SIG-M5 (cell line): ENCODE results near the gene NFIA.

ENCODE experiments used
- DNase-seq: peaks from one replicate; lab custom pipeline; 2025; lab: John Stamatoyannopoulos, UW

NFIA gene

DNA sequence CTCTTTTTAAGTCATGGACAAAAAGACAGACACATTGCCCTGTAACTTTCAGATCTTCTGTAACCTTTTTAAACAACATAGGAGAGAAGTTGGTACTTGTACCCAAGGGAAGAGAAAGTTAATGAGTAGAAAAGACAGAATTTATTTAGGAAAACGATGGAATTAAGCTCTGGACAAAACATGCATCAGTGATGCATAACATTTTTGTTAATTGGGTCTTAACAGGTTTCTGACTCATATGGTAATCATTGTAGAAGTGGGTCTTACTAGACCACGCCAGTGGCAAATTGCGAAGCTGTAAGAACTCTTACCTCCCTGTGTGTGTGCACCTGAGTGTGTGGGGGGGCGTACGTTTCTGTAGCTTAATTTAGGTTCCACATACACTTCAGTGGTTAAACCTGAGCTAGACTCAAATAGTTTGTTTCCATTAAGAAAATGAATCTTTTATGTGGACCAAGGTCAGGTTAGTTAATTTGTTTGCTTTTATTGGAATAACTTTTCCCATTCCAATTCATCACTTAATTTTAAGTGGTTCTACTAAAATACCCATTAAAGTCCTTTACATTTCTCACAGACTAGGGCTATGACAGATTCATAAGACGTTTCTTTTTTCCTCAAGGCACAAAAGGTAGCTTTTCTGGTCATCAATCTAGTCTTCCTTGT lies 48.1 kb downstream of the NFIA start:
- no peak for DNase-seq

GRCh38 chr1:61131248-61131647 lies 48.9 kb downstream of the NFIA start:
- no peak for DNase-seq

DNA sequence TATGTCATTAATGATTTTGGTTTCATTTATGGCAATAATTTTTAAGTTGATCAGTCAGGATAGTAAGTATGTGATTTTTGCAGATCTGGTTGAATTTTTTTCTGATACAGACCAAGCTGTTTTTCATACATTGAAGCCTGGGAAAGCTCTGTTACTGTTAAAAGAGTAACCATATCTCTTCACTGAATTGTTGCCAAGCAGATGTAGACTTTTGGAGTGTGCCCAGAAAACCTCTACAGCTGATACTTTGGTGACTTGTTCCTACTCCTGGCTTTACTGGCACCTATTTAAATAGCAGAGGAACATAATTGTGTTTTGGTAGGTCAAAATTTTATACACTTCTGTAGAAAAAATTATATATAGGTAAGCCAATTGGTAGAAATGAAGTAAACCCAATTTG lies 49.4 kb downstream of the NFIA start:
- no peak for DNase-seq

DNA sequence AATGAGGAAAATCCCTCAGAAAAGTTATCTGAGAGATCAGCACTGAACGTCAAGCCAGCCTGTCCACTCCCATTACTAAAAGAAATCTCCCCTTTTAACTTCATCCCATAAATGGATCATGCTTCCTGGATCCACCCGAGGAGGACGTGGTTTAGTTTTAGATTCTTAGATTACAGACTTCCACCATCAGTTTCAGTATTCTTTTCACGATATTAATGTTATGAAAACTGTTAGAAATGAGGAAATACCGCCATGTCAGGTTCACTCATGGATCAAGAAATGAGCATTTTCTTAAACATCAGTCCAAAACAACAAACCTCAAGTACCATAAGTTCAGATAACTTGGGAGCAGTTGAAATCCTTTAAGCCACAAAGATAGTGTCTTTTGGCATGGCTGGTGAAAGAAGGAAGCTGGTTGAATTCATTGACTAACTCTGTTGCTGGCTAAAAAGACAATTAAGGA lies 49.8 kb downstream of the NFIA start:
- no peak for DNase-seq

DNA sequence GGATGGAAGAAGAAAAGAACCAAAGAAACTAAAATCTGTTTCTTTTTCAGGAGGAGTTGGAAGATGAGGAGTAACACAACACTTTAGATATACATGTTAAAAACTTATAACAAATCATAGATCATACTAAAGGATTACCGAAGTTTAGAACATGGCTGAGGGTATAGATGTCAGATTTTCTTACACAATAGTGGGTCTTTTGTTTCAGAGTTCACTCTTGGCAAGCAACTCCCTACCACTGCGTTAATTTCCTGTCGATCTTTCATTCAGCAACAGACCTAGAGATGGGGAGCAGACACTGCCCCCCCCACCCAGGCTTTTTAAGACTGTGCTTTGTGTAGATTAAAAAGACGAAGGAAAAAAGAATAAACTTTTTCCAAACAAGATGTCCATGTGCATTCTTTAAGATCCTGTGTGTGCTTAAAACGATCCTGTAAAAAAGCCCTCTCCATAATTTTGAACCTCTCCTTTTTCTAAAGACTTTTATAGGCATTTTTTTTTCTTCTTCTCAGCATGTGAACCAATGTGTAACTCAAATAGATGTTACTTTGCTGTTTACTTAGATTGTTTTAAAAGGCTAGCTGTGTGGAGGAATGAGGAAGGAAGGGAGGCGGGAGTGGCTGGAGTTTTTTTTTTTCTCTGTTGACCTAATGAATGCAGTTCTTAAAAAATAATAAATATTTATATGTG lies 50.4 kb downstream of the NFIA start:
- no peak for DNase-seq

GRCh38 chr1:61133335-61134019 lies 51.1 kb downstream of the NFIA start:
- DNase-seq: no peak

- no peak for DNase-seq
Measured at GRCh38 chr1:61135291-61135690, 52.9 kb downstream of the NFIA start.

GRCh38 chr1:61138305-61138704 lies 55.9 kb downstream of the NFIA start:
- no peak for DNase-seq

- peak; percentile 21 for DNase-seq
Measured at GRCh38 chr1:61138921-61139774, 56.8 kb downstream of the NFIA start.

DNA sequence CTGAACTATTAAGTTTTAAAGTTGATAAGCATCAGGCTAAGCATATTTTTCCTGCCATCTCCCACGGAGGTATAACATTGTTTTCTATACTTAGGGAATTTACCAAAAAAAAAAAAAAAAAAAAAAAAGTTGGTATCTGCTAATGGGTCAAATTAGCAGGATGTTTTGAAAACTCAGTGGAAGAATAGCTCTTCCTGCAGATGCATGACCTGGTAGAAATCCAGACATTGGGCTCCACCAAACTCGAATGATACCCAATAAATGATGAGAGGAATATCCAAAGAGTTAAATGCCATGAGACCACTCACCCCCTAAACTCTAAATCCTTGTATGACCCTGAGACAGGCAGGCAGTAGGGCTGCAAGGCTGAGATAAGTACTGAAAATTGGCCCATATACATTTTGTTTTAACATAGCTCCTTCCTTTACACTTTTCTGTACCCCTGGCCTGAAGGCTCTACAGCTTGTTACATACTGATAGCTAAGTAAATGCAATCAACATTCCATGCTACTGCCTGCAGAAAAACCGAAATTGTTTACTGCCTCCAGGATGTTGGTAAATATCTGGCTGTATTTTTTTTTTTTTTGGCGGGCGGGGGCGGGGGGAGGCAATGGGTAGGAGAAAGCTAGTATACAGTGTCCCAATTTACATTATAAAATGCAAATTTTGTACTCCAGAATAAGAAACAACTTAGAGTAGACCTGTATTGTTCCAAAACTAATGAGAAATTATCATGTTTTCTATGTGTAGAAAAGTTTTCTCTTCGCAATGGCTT lies 57.6 kb downstream of the NFIA start:
- no peak for DNase-seq

GRCh38 chr1:61140778-61141177 lies 58.4 kb downstream of the NFIA start:
- DNase-seq: no peak

GRCh38 chr1:61141288-61142042 lies 59.1 kb downstream of the NFIA start:
- DNase-seq: no peak

DNA sequence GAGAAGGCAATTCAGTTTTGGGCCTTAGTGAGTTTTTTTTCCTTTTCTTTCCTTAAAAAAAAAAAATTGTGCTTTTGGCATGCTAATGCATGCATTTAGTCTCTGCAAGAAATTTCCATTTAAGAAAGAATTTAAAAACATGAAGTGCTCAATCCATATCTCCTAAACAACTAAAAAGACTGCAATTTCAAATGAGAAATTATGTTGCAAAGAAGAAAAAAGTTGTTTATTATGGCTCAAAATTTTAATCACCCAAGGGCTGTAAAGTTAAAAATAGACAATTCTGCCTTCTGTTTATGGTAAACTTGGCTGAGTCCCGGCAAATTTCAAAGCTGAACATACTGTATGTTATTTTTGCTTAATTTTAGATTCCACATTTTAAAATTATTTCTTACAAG lies 59.7 kb downstream of the NFIA start:
- no peak for DNase-seq

DNA sequence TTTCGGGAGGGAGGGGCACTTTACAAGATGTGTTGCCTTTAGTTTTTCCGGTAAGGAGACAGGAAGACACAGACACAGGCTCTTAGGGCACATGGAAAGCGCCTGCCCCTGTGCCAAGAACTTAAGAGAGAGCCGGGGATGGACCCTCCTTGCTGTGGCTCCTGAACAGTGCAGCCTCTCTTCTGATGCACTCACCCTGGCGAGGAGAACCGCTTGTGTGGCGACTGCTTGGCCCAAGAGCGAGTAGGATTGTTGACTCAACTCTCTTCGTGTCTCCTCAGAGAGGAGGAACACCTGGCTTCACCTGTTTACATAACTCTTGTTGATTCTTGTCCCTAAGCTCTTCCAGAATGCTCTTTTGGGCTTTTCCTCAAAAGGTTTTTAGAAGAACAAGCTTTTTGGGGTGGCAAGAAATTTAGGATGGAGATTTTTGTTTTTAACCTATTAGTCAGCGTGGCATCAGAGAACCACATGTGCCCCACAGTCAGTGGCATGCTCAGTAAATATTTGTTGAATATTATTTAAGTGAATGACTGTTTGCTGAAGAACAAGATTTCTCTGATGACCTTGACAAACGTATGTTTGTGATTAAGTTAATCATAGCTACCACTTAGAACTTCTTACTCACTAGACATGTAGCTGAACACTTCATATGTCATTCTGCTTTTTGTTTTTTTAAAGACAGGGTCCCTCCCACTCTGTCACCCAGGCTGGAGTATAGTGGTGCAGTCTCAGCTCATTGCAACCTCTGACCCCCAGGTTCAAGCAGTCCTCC lies 60.6 kb downstream of the NFIA start:
- no peak for DNase-seq

DNA sequence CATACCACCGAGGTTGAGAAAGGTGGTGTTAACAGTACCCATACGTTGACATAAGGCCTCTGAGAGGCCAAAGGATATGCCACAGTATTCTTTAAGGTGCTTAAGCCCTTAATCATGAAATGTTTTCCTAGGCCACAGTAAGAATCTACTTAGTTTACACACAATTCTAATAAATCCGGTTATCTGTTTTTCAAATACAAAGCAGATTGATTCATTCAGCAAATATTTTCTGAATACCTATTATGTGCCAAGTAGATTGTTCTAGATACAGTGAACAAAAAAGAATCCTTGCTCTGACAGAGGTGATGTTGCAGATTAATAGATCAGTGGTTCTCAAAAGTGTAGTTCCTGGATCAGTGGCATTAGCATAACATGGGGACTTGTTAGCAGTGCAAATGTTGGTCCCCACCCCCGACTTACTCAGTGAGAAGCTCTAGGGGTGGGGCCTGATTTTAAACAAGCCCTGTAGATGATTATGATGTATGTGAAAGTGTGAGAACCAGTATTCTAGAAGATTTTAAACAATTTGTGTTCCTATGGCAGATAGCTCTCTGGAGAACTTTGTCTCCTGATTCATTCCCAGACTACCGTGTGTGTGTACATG lies 61.6 kb downstream of the NFIA start:
- DNase-seq: no peak

GRCh38 chr1:61149010-61149860 lies 66.9 kb downstream of the NFIA start:
- DNase-seq: no peak

- no peak for DNase-seq
Measured at GRCh38 chr1:61151565-61151964, 69.2 kb downstream of the NFIA start.

- no peak for DNase-seq
Measured at GRCh38 chr1:61152066-61152465, 69.7 kb downstream of the NFIA start.
